D341Med (cell line): ENCODE measurements around the gene ABCB7.
"Not testable (repeated sequence)": the region's sequence is repeated elsewhere in the genome, so short reads cannot be mapped to it uniquely, and the experiment has no call there.

Experiments used
- DNase-seq: peaks from one replicate; pipeline ENCODE4 v3.0.0; 2012; ENCODE audit warnings: low spot score

Gene ABCB7

DNA sequence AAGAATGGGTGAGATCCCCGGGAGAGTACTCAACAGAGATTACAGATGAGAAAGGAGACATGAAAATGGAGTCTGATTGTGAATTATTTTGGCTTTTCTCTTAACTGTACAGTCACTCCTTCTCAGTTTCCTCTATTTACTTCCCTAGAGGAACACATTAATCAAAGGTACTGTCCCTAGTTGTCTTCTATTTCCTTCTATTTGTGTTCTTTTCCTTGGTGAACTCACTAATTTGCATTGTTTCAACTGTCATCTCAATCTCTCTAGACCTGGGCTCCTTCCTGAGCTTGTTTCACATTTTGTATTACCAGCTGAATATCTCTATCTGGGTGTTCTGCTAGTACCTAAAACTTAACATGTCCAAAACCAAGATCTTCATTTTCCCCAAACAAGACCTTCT is 59.8 kb downstream of the ABCB7 start:
- no peak for DNase-seq

DNA sequence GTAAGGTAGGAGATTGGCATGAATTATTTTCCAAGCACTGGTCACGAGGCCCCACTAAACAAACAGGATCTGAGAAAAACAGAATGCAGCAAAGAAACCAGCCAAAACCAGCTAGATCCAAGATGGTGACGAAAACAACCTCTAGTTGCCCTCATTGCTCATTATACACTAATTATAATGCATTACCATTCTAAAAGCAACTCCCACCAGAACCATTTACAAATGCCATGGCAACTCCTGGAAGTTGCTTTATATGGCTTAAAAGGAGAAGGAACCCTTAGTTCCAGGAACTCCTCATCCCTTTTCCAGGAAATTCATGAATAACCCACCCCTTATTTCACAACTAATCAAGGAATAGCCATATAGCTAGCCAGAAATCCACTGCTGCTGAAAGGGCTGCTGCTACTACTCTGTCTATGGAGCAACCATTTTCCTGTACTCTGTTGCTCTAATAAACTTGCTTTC is 69.3 kb downstream of the ABCB7 start:
- no peak for DNase-seq

GRCh38 chrX:75084757-75085156 is 71.3 kb downstream of the ABCB7 start:
- DNase-seq: no peak

GRCh38 chrX:75076429-75076828 is 79.7 kb downstream of the ABCB7 start:
- no peak for DNase-seq

GRCh38 chrX:75074475-75074874 is 81.6 kb downstream of the ABCB7 start:
- DNase-seq: no peak

- DNase-seq: no peak
Observed at GRCh38 chrX:75071334-75071733, 84.7 kb downstream of the ABCB7 start.

DNA sequence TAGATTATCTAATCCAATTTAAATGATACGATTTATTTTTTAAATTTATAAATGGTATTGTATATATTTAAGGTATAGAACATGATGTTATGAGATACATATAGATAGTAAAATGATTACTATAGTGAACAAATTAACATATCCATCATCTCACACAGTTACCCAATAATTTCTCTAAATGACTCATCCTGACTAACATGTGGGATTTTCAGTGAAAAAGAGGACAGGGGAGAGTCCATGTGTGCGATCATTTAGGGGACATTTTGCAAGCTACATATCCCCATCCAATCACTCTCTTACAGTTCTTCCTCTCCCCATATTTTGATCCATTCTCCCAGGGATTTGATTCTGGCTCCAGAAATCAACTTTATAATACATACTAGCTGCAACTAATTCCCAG is 88.2 kb downstream of the ABCB7 start:
- DNase-seq: no peak

DNA sequence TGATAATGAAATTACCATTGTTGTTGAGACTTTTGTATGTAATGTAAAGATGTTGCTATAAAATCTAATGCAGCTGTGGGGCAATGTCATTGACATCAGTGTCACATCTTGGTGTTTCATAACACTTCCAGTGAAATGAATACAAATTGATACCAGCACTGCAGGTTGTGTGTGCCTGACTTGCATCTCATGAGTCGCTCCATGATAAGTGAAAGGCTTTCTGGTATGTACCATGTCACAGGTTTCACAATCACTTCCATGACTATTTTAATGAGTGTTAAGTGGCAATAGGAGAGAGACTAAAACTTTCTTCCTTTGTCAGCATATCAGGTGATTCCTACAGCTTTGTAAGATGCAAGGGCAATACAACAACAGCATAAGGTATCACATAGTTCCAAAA is 94.4 kb downstream of the ABCB7 start:
- DNase-seq: no peak

- no peak for DNase-seq
Observed at GRCh38 chrX:75051047-75051446, 105.0 kb downstream of the ABCB7 start.

GRCh38 chrX:75045369-75045768 is 110.7 kb downstream of the ABCB7 start:
- DNase-seq: no peak

DNA sequence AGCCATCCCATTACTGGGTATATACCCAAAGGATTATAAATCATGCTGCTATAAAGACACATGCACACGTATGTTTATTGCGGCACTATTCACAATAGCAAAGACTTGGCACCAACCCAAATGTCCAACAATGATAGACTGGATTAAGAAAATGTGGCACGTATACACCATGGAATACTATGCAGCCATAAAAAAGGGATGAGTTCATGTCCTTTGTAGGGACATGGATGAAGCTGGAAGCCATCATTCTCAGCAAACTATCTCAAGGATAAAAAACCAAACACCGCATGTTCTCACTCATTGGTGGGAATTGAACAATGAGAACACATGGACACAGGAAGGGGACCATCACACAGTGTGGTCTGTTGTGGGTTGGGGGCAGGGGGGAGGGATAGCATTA is 111.9 kb downstream of the ABCB7 start:
- not testable (repeated sequence) for DNase-seq

- DNase-seq: no peak
Observed at GRCh38 chrX:75038925-75039324, 117.2 kb downstream of the ABCB7 start.
